ENCODE measurements around the gene CERS5.

CERS5 gene

DNA sequence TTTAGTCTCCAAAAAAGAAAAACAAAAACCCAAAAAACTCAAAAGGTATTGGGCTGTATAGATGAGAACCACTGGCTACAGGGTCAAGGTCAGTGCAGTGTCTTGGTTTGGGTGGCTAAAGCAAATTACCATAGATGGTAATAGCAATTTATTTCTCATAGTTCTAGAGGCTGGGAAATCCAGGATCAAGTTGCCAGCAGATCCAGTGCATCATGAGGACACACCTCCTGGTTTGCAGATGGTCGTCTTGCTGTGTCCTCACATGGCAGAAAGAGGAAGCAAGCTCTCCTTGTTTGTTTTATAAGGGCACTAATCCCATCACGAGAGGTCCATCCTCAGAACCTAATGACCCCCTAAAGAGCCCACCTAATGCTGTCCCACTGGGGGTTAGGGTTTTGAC, 44.0 kb downstream of the CERS5 start:
- no peak for DNase-seq

DNA sequence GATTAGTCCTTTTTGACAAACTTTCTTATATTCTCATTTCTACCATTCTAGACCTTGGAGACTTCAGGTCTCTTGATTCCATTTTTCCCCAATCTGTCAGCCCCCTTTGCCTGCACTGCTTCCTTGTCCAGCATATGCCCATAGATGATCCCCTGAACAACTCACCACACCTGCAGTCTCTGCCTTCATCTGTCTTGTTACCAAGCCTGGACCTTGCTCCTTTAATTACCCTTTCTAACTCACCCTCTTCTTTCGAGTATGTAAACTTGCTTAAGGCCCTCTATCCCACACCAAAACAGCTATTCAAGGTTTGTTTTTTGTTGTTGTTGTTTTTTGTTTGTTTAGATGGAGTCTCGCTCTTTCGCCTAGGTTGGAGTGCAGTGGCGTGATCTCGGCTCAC, 45.5 kb downstream of the CERS5 start:
- DNase-seq = no peak

DNA sequence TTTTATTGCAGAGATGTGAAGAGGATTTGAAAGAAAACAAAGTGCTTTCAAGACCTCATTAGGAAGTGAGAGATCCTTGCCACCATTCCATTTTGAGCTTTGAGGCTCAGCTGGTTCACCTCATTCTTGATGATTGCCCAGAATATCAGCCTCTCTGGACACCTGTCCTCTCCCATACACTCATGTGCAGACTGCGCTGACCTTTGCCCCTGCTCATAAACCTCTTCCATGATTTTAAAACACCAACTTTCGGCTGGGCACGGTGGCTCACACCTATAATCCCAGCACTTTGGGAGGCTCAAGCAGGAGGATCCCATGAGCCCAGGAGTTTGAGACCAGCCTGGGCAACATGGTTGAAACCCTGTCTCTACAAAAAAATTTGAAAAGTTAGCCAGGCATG, 46.2 kb downstream of the CERS5 start:
- no peak for DNase-seq

DNA sequence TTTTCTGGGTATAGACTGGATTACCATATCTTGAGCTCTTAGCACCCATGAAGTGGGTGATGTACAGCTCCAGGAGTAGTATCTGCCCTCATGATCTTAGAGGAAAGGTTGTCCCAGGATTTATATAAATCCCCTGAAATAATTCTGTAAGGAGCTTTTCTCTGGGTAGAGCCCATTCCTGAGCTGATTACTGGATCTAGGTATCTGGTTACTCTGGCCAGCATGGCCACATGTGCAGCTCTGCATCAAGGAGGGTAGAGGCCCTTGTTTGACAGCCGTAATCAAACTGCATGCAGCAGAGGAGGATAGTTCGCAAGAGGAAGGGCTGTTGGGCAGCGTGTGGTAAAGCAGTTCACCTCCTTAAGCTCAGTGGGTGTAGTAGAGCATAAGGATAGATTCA, 46.6 kb downstream of the CERS5 start:
- DNase-seq = no peak

DNA sequence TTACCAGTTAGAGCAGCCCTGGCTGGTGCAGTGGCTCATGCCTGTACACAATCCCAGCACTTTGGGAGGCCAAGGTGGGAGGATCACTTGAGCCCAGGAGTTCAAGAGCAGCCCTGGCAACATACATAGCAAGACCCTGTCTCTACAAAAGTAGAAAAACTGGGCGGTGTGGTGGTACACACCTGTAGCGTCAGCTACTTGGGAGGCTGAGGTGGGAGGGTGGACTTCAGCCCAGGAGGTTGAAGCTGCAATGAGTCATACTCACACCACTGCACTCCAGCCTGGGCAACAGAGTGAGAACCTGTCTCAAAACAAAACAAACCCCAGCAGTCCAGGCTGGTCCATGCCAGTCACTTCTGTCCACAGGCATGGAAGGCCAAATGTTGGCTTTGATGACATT, 47.8 kb downstream of the CERS5 start:
- no peak for DNase-seq

DNA sequence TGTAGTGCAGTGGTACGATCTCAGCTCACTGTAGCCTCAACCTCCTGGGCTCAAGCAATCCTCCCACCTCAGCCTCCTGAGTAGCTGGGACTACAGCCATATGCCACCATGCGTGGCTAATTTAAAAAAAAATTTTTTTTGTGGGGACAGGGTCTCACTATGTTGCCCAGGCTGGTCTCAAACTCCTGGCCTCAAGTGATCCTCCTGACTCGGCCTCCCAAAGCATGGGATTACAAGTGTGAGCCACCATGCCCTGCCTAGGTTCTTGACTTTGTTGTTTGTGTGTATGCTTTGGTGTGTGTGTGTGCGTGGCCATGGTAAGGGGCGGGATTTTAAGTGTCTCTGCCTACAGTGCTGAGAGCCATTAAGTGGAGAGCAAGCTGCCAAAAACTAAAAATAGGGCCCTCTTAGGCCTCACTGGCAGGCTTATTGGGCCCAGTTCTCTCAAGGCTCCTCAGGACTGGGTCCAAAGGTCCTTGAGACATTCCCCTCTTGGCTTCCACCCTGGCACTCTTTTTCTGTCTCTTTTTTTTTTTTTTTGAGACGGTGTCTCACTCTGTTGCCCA, 50.0 kb downstream of the CERS5 start:
- DNase-seq = no peak

DNA sequence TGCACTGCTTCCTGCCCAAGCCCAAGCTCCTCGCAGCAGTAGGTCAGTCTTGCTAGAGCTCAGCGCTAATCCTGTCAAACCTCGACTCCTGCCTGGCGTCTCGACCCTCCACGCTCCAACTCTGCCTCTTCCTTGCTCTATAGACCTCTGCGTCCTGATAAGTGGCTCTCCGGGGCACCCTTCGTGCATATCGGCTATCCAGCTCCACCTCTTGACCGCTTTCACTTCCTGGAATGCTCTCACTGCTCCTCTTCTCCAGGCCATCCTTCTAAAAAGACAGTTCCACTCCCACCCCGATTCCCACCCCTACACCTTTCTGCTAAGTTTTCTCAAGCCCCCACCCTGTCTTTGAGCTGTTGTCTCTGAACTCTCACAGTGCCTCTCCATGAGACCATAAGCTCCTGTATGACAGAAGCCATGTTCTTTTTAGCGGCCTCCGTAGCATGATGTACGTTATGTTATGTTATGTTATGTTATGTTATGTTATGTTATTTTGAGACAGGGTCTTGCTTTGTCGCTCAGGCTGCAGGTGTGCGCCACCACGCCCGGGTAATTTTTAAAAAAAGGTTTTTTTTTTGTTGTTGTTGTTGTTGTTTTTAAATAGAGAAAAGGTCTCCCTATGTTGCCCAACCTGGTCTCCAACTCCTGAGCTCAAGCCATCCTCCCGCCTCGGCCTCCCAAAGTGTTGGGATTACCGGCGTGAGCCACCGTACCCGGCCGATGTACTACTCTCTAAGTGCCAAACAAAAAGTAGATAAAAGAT, 54.5 kb downstream of the CERS5 start:
- DNase-seq = no peak

DNA sequence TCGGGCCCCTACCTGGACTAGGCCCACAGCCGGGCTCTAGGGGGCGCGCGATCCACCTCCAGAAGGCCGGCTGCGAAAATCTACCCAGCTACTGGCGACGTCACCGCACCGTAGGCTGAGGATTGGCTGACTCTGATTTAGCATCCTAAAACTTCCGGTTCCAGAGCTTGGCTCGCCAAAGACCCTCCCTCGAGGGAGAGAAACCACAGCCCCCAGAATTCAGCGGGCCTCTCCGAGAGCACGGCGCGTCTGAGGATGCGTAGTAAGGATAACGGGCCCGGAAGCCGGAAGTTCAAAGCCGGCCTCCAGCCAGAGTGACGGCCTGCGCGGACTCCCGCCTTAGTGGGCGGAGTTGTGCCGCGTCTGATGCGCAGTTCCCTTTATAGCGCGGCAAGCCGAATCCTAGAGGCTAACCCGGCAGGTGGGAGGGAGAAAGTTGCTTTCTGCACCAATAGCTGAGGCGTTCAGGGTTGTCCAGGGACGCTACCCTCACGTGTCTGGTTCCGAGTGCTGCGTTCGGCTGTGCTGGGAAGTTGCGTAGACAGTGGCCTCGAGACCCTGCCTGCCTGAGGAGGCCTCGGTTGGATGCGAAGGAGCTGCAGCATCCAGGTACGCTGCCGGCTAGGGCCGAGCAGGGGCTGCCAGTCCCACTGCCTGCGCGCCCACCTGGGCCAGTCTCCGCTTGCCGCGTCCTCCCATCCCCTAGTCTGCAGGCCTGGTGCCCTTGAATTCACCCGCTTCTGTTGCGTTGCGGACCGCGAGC, 55.3 kb downstream of the CERS5 start, which contains the start of gene COX14:
COX14 (plus strand) TSS at position 544 of the 763 bp plus-strand sequence. CDS start 7,808 bp downstream, outside the sequence.
- peak; percentile 99 for DNase-seq

DNA sequence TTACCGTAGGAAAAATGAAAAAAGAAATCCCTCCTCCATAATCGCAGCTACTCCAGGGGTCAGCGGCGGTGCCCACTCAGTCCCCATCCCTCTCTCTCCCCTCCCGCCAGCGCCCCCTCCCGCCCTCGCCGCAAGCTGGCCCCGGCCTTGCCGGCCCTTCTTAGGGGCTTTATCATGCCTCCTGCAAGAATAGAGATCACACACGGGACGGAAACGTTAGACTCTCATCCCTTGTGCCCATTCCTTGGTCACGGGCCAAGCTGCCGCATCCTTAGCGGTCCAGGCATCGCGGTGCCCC, 55.8 kb downstream of the CERS5 start:
- DNase-seq = no peak

DNA sequence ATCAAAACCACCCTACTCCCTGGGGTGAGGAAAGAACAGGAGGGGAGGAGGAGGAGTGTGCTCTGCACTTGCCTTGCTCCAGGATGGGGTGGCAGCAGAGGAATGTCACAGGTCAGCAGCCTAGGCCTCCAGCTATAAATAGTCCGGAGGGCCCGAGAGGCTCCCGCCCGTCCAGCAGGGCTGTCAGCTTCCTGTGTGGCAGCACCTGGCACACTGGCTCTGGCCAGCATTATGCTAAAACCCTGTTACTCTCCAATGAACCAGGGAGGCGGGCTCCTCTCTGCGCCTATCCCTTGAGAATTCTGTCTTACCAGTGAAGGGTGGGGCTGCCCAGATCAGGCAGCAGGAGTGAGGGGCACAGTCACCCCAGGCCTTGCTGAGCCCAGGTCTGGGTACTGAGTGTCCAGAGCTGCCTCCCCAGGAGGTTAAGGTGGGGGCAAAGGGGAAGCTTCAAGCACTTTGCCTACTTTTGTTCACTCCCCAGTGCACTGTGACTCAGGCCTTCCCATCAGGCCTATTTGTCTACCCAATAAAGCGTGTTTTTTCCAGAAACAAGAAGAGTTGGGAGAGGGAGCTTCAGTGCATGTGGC, 56.3 kb downstream of the CERS5 start:
- peak; percentile 38 for DNase-seq

DNA sequence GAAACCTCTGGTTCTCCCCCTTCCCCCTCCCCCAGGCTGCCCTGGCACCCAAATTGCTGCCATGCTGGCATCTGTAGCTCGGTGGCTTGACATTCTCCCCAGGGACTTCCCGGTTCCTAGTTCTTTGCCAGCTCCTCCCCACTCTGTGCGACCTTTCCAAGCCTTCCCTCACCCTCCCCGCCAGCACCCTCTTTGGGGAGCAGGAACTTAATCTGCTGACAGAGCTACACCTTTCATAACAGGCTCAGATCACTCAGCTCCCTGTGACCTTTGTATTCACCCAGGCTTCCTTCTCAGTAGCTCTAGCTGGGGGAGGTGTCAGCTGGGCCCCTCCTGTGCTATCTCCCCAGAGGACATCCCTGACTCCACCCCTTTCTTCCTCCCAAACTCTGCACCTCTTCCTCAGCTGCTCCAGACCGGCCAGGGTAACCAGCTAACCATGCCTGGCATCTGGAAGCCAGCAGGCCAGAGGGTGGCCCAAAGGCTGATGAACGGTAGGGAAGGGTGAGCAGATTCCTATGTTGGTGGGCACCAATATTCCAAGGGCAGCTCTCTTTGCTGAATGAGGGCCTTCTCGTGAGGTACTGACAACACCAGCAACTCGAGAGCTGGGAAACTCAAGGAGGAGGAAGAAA, 56.9 kb downstream of the CERS5 start:
- peak; percentile 53 for DNase-seq

DNA sequence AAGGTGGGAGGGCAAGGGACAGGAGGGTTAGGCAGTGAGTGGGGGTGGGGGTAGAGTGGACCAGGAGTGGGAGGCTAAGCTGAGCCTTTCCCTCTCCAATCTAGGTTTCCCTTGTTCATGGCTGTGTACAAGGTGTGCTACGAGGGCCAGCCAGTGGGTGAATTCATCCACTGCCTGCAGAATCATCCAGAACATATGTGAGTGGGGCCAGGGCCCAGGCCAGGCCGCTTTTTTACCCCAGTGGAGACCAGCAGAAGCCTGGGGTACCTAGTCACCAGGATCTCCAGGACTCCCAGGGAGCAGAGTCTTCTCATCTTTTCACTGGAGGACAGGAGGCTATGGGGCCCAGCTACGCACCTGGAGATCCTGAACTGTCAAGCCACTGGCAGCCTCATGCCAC, 57.9 kb downstream of the CERS5 start:
- DNase-seq = no peak

DNA sequence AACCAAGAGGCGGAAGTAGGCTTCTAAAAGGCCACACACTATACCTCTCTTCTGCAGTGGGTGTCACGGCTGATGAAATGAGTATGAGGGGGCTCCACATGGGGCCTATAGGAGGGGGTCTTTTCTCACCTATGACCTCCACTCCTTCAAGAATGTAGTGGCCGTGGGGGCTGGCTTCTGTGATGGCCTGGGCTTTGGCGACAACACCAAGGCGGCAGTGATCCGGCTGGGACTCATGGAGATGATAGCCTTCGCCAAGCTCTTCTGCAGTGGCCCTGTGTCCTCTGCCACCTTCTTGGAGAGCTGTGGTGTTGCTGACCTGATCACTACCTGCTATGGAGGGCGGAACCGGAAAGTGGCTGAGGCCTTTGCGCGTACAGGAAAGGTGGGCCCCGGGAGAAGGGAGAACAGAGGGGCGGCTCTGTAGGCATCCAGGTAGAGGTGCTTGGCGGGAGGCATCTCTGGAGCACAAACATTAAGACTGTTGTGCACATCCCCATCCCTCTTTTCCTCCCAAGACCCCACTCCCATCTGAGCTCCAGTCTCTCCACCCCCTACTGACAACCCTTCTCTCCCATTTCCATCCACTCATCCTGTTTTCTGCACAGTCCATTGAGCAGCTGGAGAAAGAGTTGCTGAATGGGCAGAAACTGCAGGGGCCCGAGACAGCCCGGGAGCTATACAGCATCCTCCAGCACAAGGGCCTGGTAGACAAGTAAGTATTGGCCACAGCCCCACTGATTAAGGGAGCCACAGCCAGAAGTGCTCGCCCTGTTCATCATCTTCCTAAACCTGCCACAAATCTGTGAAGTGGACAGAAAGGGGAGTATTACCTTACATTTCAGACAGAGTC, 59.5 kb downstream of the CERS5 start:
- DNase-seq = no peak

DNA sequence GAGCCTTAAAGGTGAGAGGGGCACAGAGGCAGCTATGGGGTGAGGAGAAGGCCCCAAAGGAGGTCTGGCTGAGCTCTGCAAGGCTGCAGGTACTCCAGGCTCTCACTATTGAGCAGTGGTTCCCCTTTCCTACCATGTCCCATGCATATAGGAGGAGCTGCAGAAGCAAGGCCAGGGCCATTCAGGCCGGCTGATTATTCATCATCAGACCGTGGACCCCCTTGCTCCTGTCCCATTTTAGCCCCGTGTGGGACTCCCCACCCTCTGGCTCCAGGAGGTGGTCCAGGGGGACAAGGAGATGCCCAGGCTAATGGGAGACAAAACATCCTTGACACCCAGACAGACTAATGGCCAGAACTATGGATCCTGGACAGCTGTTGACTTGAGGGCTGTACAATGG, 60.3 kb downstream of the CERS5 start:
- no peak for DNase-seq

DNA sequence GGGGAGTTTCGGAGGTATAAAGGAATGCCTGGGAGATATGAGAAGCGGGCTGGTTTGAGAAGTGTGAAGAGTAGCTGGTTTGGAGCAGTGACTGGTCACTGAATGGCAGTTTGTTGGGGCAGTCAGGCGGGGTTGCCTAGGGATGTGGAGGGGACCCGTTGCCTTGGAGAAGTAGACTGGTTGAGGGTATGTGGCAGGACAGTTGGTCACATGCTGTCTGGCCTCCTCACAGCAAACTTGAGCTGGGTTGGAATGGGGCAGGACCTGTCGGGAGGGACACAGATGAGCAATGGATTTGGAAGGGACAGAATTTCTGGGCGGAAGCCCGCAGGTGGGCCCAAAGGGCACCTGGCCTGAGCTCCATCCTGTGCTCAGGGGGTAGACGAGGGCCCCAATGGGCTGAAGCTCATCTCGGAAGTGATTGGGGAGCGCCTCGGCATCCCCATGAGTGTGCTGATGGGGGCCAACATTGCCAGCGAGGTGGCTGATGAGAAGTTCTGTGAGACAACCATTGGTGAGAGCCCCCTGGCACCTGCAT, 61.2 kb downstream of the CERS5 start:
- DNase-seq = no peak

DNA sequence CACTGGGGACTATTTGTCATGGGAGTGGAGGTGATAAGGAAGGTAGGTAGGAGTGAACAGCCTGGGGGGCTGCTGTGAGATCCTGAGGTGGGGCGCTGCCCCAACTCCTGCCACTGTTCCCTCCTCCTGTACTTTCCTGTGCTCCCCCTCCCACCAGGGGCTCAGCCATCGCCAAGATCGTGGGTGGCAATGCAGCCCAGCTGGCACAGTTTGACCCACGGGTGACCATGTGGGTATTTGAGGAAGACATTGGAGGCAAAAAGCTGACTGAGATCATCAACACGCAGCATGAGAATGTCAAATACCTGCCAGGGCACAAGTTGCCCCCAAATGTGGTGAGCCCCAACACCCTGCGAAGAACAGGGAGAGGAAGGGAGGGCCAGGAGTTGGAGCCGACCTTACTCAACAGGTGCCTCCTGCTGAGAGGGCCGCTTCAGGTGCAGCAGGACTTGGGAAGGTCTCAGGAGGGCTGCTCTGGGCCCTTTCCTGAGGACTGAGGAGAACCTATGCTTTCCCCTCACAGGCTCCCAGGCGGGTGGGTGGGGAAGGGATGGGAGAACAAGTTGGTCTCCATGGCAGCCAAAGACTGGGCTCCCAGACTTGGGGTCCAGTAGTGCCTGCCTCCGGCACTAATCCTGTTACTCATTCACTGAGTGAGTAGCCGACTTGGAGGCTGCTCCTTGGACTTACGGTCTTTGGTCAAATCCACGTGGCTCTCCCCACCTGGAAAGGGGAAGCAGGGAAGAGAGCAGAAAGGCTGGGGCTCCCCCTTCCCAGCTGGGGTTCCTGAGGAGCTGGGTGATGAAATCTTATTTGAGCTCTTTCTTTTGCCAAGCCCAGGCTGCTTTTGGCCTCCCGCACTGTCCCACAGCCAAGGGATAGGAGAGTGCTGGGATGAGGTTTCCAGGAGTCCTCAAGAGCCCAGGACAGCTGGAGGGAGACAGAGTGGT, 62.5 kb downstream of the CERS5 start:
- DNase-seq = no peak

DNA sequence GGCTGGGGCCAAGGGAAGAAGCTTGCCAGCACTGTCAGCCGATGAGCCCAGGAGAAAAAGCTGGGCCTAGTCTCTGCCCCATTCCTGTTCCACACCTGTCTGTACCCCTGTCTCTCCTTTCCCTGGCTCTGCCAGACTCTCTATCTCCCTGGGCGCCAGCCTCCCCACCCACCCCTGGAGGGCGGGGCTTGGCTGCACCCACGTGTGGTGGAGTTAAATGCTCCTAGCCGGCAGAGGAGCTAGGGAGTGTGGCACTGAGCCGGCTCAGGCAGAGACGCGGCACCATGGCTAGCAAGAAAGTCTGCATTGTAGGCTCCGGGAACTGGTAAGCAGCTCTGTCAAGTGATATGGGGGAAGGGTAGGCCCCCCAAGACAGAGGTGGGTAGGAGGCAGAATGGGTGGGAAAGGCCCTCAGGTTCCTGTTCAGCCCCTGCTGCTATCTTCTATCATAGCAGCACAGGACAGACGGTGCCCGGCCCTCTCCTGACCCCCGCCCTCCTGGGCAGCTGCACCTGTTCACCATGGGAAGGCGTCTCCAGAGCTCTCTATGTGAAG, 63.3 kb downstream of the CERS5 start, which contains the start of gene GPD1:
GPD1 (plus strand) TSS at position 242 of the 555 bp plus-strand sequence; CDS start at position 285, 43 bp downstream.
- DNase-seq = peak; percentile 80

DNA sequence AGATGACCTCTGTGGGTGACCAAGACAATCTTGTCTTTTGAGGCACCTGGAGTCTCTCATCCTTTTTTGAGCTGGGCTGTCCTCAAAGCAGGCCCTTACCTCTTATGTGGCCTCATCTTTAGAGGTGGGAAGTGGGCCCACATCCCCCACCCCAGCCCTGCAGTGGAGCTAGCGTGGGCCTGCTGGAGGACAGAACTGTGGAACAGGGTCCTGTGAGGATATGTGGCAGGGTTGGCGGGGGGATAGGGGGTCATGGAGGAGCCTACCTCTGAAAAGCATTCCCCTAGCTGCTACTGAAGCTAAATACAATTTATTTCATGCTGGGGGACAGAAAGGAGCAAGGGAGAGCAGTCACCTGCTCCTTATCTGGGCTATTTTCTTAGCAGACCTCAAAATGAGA, 63.8 kb downstream of the CERS5 start:
- no peak for DNase-seq

DNA sequence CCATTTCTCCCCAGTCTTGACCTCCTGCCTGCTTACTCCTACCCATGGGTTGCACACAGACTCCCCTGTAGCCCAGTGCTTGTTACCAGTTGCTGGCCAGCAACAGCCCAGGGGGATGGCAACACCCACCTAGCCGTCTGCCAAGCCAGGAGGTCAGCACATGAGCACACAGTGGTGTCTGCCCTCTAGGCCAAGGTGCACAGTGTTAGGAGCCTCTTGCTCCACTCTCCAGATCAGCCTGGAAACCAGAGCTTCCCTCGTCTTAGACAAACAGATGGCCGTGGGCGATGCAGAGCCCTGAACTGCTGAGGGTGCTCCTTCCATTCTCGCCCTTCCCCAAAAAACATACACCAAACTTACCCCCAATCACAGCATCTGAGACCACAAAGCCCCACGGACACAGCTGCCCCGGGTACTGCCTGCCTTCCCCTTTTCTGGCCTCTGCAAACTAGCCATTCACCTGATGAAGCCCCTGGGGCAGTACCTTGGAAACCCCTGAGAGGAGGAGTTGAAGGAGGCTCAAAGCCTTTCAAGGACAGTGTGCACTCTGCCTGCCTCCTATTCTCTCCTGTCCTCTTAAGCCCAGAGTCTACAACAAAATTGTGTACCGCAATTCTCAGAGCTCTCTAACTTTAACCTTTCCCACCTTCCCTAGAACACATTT, 64.4 kb downstream of the CERS5 start:
- DNase-seq = no peak

DNA sequence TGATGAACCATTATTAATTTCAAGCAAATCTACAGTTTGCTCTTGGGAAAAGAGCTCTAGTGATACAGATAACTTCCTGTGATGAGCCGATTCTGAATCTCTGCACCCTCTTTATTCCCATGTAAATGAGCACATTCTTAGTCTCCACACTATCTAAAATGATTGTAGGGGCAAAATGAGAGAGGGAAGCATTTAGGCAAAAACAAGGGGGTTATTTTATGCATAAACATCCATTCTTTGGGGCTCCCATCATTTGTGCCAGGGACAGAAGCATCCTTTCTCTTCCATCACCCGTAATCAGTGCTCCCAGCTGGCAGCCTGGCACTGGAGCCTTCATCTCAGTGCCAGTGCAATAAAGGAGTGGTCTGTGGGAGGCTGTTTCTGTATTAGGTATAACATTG, 65.0 kb downstream of the CERS5 start:
- DNase-seq = no peak

All from NCI-H2107 (cell line).